Mesendoderm (in vitro differentiated cells): ENCODE data around the gene ZNF225.
"Not testable (repeated sequence)": the region's sequence is repeated elsewhere in the genome, so short reads cannot be mapped to it uniquely, and the experiment has no call there.

ENCODE experiments used
- DNase-seq: peaks from one replicate; pipeline ENCODE4 v3.0.0; 2013
- H2AK5ac ChIP-seq: 2 replicates; pipeline ENCODE4 v1.6.1; 2013; ENCODE audit warnings: low read length, inconsistent platforms
- H2BK120ac ChIP-seq: 2 replicates; pipeline ENCODE4 v1.6.1; 2013; ENCODE audit warnings: low read depth, mild to moderate bottlenecking, low read length, moderate library complexity, mixed read lengths
- H2BK15ac ChIP-seq: replicated peaks from 2 replicates; pipeline ENCODE4 v1.6.1; 2013; ENCODE audit warnings: low read depth, mild to moderate bottlenecking, moderate library complexity
- H2BK5ac ChIP-seq: 2 replicates; pipeline ENCODE4 v1.6.1; 2013; ENCODE audit warnings: low read length, inconsistent platforms
- H3K18ac ChIP-seq: 2 replicates; pipeline ENCODE4 v1.6.1; 2013; ENCODE audit warnings: mild to moderate bottlenecking, low read length, mixed read lengths
- H3K23ac ChIP-seq: one replicate; pipeline ENCODE4 v1.6.1; 2013; ENCODE audit warnings: low read length
- H3K27ac ChIP-seq: 2 replicates; pipeline ENCODE4 v1.5.1; 2013; ENCODE audit warnings: low read depth, mild to moderate bottlenecking, inconsistent platforms, low read length, moderate library complexity
- H3K27me3 ChIP-seq: 2 replicates; pipeline ENCODE4 v1.6.1; 2013; ENCODE audit warnings: low read length, control low read depth, mild to moderate bottlenecking, inconsistent platforms; ENCODE audit not compliant: insufficient read depth, poor library complexity
- H3K36me3 ChIP-seq: 2 replicates; pipeline ENCODE4 v1.6.1; 2013; ENCODE audit warnings: low read length, inconsistent platforms; ENCODE audit not compliant: control insufficient read depth, insufficient read depth
- H3K4ac ChIP-seq: one replicate; pipeline ENCODE4 v1.6.1; 2013; ENCODE audit warnings: low read depth, mild to moderate bottlenecking, low read length, moderate library complexity
- H3K4me1 ChIP-seq: 2 replicates; pipeline ENCODE4 v1.6.1; 2013; ENCODE audit warnings: low read depth, low read length, inconsistent platforms; ENCODE audit not compliant: control insufficient read depth
- H3K4me2 ChIP-seq: 2 replicates; pipeline ENCODE4 v1.6.1; 2013; ENCODE audit warnings: low read length
- H3K4me3 ChIP-seq: 2 replicates; pipeline ENCODE4 v1.5.1; 2013; ENCODE audit warnings: mild to moderate bottlenecking, low read length
- H3K56ac ChIP-seq: one replicate; pipeline ENCODE4 v1.6.1; 2013; ENCODE audit warnings: low read length
- H3K79me1 ChIP-seq: 2 replicates; pipeline ENCODE4 v1.6.1; 2013; ENCODE audit warnings: low read length, inconsistent platforms
- H3K79me2 ChIP-seq: 2 replicates; pipeline ENCODE4 v1.6.1; 2013; ENCODE audit warnings: mild to moderate bottlenecking, low read length; ENCODE audit not compliant: control insufficient read depth, insufficient read depth
- H3K9ac ChIP-seq: 2 replicates; pipeline ENCODE4 v1.6.1; 2013; ENCODE audit warnings: low read length, inconsistent platforms
- H4K5ac ChIP-seq: one replicate; pipeline ENCODE4 v1.6.1; 2013; ENCODE audit warnings: low read length
- H4K8ac ChIP-seq: one replicate; pipeline ENCODE4 v1.6.1; 2013; ENCODE audit warnings: low read depth, mild to moderate bottlenecking, control low read depth, low read length, moderate library complexity
- WGBS: extraction: QIAGEN DNeasy Blood & Tissue Kit; methylation state at CpG from one replicate; pipeline ENCODE4 v1.1.7; 2013; ENCODE audit warnings: low lambda C conversion rate, missing lambda C conversion rate; ENCODE audit not compliant: insufficient coverage; ENCODE audit errors: extremely low coverage; 5-methylcytosine and 5-hydroxymethylcytosine counted together

Gene ZNF225

GRCh38 chr19:44163789-44164188 is 50.6 kb downstream of the ZNF225 start:
- Histone ChIP-seq H3K79me1 (peaks cover 2% of the 10 kb centered on the region), H2BK120ac (no peak overlapping the region), H3K36me3 (peaks cover 2% of the 10 kb centered on the region)

DNA sequence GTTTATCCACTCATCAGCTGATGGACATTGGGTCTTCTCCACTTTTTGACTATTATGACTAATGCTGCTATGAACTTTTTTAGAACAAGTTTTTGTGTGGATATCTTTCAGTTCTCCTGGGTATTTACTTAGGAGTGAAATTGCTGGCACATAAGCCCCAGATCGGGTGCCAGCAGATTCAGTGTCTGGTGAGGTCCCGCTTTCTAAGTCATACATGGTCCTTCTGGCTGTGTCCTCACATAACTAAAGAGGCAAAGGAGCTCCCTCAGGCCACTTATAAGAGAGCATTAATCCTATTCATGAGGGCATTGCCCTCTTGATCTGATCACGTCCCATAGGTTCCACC is 51.1 kb downstream of the ZNF225 start:
- Histone ChIP-seq H3K27ac (no peak overlapping the region), H4K5ac (no peak overlapping the region), H3K23ac (no peak overlapping the region), H3K4me3 (peak overlapping the region; percentile 37), H3K27me3 (no peaks in the 10 kb centered on the region), H3K4me1 (no peaks in the 10 kb centered on the region), H3K4me2 (peak overlapping the region; percentile 12), H4K8ac (no peak overlapping the region), H3K9ac (peak overlapping the region; percentile 44), H3K56ac (no peak overlapping the region), H3K36me3 (peaks cover 2% of the 10 kb centered on the region), H2BK5ac (no peak overlapping the region), H3K18ac (no peak overlapping the region), H2BK15ac (no peak overlapping the region), H3K79me2 (peaks cover 3% of the 10 kb centered on the region), H3K4ac (no peak overlapping the region), H2AK5ac (no peak overlapping the region), H3K79me1 (peaks cover 2% of the 10 kb centered on the region), H2BK120ac (no peak overlapping the region)
- DNase-seq: no peak
- no CpG with 5 or more reads among the region's 3 CpGs for WGBS

More at GRCh38 chr19:44163789-44164188, 50.6 kb downstream of the ZNF225 start:
- peaks cover 3% of the 10 kb centered on the region for H3K79me2 ChIP-seq
- H3K23ac ChIP-seq: no peak overlapping the region
- H3K4me1 ChIP-seq: no peaks in the 10 kb centered on the region
- H2BK15ac ChIP-seq: no peak overlapping the region
- no peak overlapping the region for H4K5ac ChIP-seq
- H3K4ac ChIP-seq: no peak overlapping the region
- H3K56ac ChIP-seq: no peak overlapping the region
- H2AK5ac ChIP-seq: no peak overlapping the region
- no peaks in the 10 kb centered on the region for H3K27me3 ChIP-seq
- H4K8ac ChIP-seq: no peak overlapping the region
- WGBS: no CpG with 5 or more reads among the region's 2 CpGs
- no peak overlapping the region for H3K4me3 ChIP-seq
- no peak for DNase-seq
- no peak overlapping the region for H3K18ac ChIP-seq
- H3K27ac ChIP-seq: no peak overlapping the region
- no peak overlapping the region for H3K9ac ChIP-seq
- H2BK5ac ChIP-seq: no peak overlapping the region
- no peak overlapping the region for H3K4me2 ChIP-seq

DNA sequence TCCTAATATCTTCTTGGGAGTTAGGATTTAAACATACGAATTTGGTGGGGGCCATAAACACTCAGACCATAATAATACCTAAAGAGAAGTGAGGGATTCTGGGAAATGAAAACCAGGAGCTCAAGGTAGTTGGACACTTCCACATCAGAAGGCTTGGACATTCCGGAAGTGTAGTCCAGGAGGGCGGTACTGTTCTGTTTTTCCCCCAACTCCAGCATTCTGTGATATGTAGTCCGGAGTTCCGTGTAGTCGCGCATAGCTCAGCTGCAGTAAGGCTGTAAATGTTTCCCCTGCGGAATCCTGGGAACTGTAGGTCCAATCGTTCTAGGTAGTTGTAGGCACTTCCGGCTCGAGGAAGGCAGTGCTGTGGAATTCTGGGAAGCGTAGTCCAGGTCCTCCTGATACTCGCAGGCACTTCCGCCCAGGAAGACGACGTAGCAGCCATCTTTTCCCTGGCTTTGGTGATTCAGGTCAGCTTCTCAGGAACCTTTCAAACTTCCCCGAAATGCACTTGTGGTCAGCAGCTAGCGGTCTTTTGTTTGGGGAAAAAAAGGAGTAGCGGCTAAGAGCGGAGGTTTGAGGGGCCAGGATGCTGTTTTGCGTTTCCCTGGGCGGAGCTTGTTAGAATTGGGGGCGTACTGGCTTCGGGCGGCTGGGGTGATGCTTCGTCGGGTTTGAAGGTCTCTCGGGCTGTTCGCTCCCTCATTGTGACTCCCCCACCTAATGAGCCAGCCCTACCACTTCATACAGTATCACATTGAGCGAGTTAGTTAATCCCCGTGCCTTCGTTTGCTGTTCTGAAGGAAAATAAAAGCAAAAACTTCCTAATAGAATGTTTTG is 51.7 kb downstream of the ZNF225 start, which contains the start of gene ZNF226:
Gene ZNF226, plus strand, starts transcription at position 428 of the 840 bp plus-strand sequence. CDS start 4,981 bp downstream, outside the sequence.
- Histone ChIP-seq H3K27me3 (no peaks in the 10 kb centered on the region), H3K23ac (no peak within 1 kb of the TSS), H3K4me3 (peak within 1 kb of the TSS; percentile 77), H2AK5ac (no peak within 1 kb of the TSS), H2BK5ac (no peak within 1 kb of the TSS), H3K4me2 (peak within 1 kb of the TSS; percentile 65), H4K8ac (peak within 1 kb of the TSS; percentile 70), H3K4ac (peak within 1 kb of the TSS; percentile 85), H2BK120ac (no peak within 1 kb of the TSS), H3K27ac (no peak within 1 kb of the TSS), H3K79me1 (peaks cover 3% of the 10 kb centered on the region), H3K36me3 (peaks cover 2% of the 10 kb centered on the region), H3K56ac (peak within 1 kb of the TSS; percentile 87), H4K5ac (no peak within 1 kb of the TSS), H2BK15ac (no peak within 1 kb of the TSS), H3K4me1 (no peaks in the 10 kb centered on the region), H3K79me2 (peaks cover 3% of the 10 kb centered on the region), H3K9ac (peak within 1 kb of the TSS; percentile 81), H3K18ac (peak within 1 kb of the TSS; percentile 91)
- no CpG with 5 or more reads among the region's 32 CpGs for WGBS
- peak; percentile 98 for DNase-seq

DNA sequence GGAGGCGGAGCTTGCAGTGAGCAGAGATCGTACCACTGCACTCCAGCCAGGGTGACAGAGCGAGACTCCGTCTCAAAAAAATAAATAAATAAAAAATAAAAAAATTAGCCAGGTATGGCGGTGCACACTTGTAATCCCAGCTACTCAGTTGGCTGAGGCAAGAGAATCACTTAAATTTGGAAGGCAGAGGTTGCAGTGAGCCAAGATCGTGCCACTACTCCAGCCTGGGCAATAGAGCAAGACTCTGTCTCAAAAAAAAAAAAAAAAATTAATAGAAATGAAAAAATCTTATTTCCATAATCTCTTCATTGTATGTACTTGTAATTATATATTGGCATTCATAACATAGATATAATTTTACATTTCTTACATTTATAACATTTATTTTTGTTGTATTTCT is 57.5 kb downstream of the ZNF225 start:
- not testable (repeated sequence) for H3K79me2 ChIP-seq, H3K9ac ChIP-seq, H3K27me3 ChIP-seq, H3K18ac ChIP-seq, H4K5ac ChIP-seq, H3K4me1 ChIP-seq, H3K4me2 ChIP-seq, H4K8ac ChIP-seq, H3K4ac ChIP-seq, H2BK5ac ChIP-seq, H2AK5ac ChIP-seq, H3K27ac ChIP-seq, H2BK15ac ChIP-seq, H3K79me1 ChIP-seq, H3K56ac ChIP-seq, H3K23ac ChIP-seq, H2BK120ac ChIP-seq, DNase-seq, H3K4me3 ChIP-seq
- no CpG with 5 or more reads among the region's 6 CpGs for WGBS
- peaks cover 17% of the 10 kb centered on the region for H3K36me3 ChIP-seq

DNA sequence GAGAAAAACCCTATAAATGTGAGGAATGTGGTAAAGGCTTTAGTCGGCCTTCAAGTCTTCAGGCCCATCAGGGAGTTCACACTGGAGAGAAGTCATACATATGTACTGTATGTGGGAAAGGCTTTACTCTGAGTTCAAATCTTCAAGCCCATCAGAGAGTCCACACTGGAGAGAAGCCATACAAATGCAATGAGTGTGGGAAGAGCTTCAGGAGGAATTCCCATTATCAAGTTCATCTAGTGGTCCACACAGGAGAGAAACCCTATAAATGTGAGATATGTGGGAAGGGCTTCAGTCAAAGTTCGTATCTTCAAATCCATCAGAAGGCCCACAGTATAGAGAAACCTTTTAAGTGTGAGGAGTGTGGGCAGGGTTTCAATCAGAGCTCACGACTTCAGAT is 63.4 kb downstream of the ZNF225 start:
- H2BK15ac ChIP-seq: no peak overlapping the region
- no peaks in the 10 kb centered on the region for H3K79me2 ChIP-seq
- peaks cover 26% of the 10 kb centered on the region for H3K36me3 ChIP-seq
- H3K56ac ChIP-seq: no peak overlapping the region
- no peaks in the 10 kb centered on the region for H3K4me1 ChIP-seq
- H3K9ac ChIP-seq: no peak overlapping the region
- H3K79me1 ChIP-seq: no peaks in the 10 kb centered on the region
- H4K5ac ChIP-seq: no peak overlapping the region
- no peaks in the 10 kb centered on the region for H3K27me3 ChIP-seq
- no peak overlapping the region for H4K8ac ChIP-seq
- H3K18ac ChIP-seq: no peak overlapping the region
- no peak overlapping the region for H3K27ac ChIP-seq
- WGBS: no CpG with 5 or more reads among the region's 3 CpGs
- peak overlapping the region; percentile 15 for H3K4me3 ChIP-seq
- no peak overlapping the region for H3K23ac ChIP-seq
- H3K4me2 ChIP-seq: no peak overlapping the region
- peak; percentile 35 for DNase-seq
- H2BK5ac ChIP-seq: no peak overlapping the region
- H2BK120ac ChIP-seq: no peak overlapping the region
- no peak overlapping the region for H2AK5ac ChIP-seq
- H3K4ac ChIP-seq: no peak overlapping the region

DNA sequence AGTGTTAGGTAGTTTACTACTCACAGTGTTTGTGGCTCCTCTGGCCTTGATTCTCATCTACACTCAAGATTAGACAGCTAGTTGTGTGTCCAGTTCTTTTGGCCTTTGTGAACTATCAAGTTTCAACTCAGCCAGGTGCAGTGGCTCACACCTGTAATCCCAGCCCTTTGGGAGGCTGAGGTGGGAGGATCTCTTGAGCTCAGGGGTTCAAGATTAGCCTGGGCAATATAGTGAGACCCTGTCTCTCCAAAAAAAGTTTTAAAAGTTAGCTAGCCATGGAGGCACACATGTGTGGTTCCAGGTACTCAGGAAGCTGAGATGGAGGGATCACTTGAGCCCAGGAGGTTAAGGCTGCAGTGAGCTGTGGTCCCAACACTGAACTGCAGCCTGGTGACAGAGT is 67.8 kb downstream of the ZNF225 start:
- H3K9ac ChIP-seq: no peak overlapping the region
- DNase-seq: no peak
- no peak overlapping the region for H3K4me2 ChIP-seq
- H3K23ac ChIP-seq: no peak overlapping the region
- no peaks in the 10 kb centered on the region for H3K27me3 ChIP-seq
- no peaks in the 10 kb centered on the region for H3K79me2 ChIP-seq
- H3K56ac ChIP-seq: no peak overlapping the region
- H2BK5ac ChIP-seq: no peak overlapping the region
- H3K4me3 ChIP-seq: no peak overlapping the region
- no peak overlapping the region for H3K27ac ChIP-seq
- no peak overlapping the region for H2BK15ac ChIP-seq
- H3K36me3 ChIP-seq: peaks cover 11% of the 10 kb centered on the region
- no peak overlapping the region for H4K5ac ChIP-seq
- H3K18ac ChIP-seq: no peak overlapping the region
- no peaks in the 10 kb centered on the region for H3K79me1 ChIP-seq
- H3K4ac ChIP-seq: no peak overlapping the region
- H2AK5ac ChIP-seq: no peak overlapping the region
- no peak overlapping the region for H2BK120ac ChIP-seq
- no peaks in the 10 kb centered on the region for H3K4me1 ChIP-seq
- H4K8ac ChIP-seq: no peak overlapping the region
